ENCODE measurements around the gene NF1. TPM values are rescaled to one million over a fixed set of nuclear protein-coding genes. Genes with fewer than 3 reads are reported as not detected.
A peak's percentile ranks its signal among the peaks of the same experiment; 100 is the strongest.
"Not testable (repeated sequence)": the region's sequence is repeated elsewhere in the genome, so short reads cannot be mapped to it uniquely, and the experiment has no call there.

NF1 gene
- total RNA-seq, 1 donor from 2014 or later: 28.5 TPM

GRCh38 chr17:31095236-31096105 lies 694 bp downstream of the NF1 start:
- H3K27me3 Mint-ChIP-seq: no peaks in the 10 kb centered on the region
- intact Hi-C loops (cut with micrococcal nuclease): no loop called here
- H3K9me3 Mint-ChIP-seq: no peaks in the 10 kb centered on the region
- H3K36me3 Mint-ChIP-seq (ENCODE audit: low read depth): no peaks in the 10 kb centered on the region
- peak overlapping the region; percentile 94 for H3K4me3 Mint-ChIP-seq
- peak overlapping the region; percentile 88 for H3K27ac Mint-ChIP-seq
- peaks cover 16% of the 10 kb centered on the region for H3K4me1 Mint-ChIP-seq
- peak; percentile 74 for DNase-seq

GRCh38 chr17:31096106-31096436 lies 1.3 kb downstream of the NF1 start:
- Mint-ChIP-seq H3K9me3 (no peaks in the 10 kb centered on the region), H3K4me1 (peaks cover 16% of the 10 kb centered on the region), H3K27me3 (no peaks in the 10 kb centered on the region), H3K4me3 (peak overlapping the region; percentile 94), H3K36me3 (ENCODE audit: low read depth) (no peaks in the 10 kb centered on the region), H3K27ac (peak overlapping the region; percentile 88)
- no peak for DNase-seq
- intact Hi-C loops (cut with micrococcal nuclease): no loop called here

GRCh38 chr17:31099016-31099415 lies 4.2 kb downstream of the NF1 start:
- no peak for DNase-seq
- Mint-ChIP-seq H3K4me1 (peaks cover 11% of the 10 kb centered on the region), H3K4me3 (no peak overlapping the region), H3K27ac (no peak overlapping the region), H3K9me3 (no peaks in the 10 kb centered on the region), H3K36me3 (ENCODE audit: low read depth) (no peaks in the 10 kb centered on the region), H3K27me3 (no peaks in the 10 kb centered on the region)
- intact Hi-C loops (cut with micrococcal nuclease): no loop called here

- H3K9me3 Mint-ChIP-seq: no peaks in the 10 kb centered on the region
- H3K36me3 Mint-ChIP-seq (ENCODE audit: low read depth): no peaks in the 10 kb centered on the region
- DNase-seq: no peak
- no peaks in the 10 kb centered on the region for H3K27me3 Mint-ChIP-seq
- H3K4me1 Mint-ChIP-seq: peaks cover 7% of the 10 kb centered on the region
- intact Hi-C loops (cut with micrococcal nuclease): no loop called here
- H3K4me3 Mint-ChIP-seq: no peak overlapping the region
- no peak overlapping the region for H3K27ac Mint-ChIP-seq
Observed at GRCh38 chr17:31100840-31101459, 6.2 kb downstream of the NF1 start.

- Mint-ChIP-seq H3K4me1 (no peaks in the 10 kb centered on the region), H3K27ac (no peak overlapping the region), H3K27me3 (no peaks in the 10 kb centered on the region), H3K36me3 (ENCODE audit: low read depth) (no peaks in the 10 kb centered on the region), H3K4me3 (no peak overlapping the region), H3K9me3 (no peaks in the 10 kb centered on the region)
- intact Hi-C loops (cut with micrococcal nuclease): no loop called here
- DNase-seq: no peak
Observed at GRCh38 chr17:31101943-31102342, 7.2 kb downstream of the NF1 start.

- no peaks in the 10 kb centered on the region for H3K9me3 Mint-ChIP-seq
- H3K27ac Mint-ChIP-seq: no peak overlapping the region
- peaks cover under 1% of the 10 kb centered on the region for H3K4me1 Mint-ChIP-seq
- no peak overlapping the region for H3K4me3 Mint-ChIP-seq
- peaks cover 4% of the 10 kb centered on the region for H3K36me3 Mint-ChIP-seq (ENCODE audit: low read depth)
- DNase-seq: no peak
- H3K27me3 Mint-ChIP-seq: no peaks in the 10 kb centered on the region
- intact Hi-C loops (cut with micrococcal nuclease): no loop called here
Observed at GRCh38 chr17:31105991-31106390, 11.2 kb downstream of the NF1 start.

- intact Hi-C loops (cut with micrococcal nuclease): no loop called here
- peaks cover 9% of the 10 kb centered on the region for H3K4me1 Mint-ChIP-seq
- no peak for DNase-seq
- H3K27me3 Mint-ChIP-seq: no peaks in the 10 kb centered on the region
- peaks cover 4% of the 10 kb centered on the region for H3K36me3 Mint-ChIP-seq (ENCODE audit: low read depth)
- no peaks in the 10 kb centered on the region for H3K9me3 Mint-ChIP-seq
- H3K27ac Mint-ChIP-seq: no peak overlapping the region
- no peak overlapping the region for H3K4me3 Mint-ChIP-seq
Observed at GRCh38 chr17:31111183-31111582, 16.4 kb downstream of the NF1 start.

- Mint-ChIP-seq H3K36me3 (ENCODE audit: low read depth) (peaks cover 4% of the 10 kb centered on the region), H3K4me3 (no peak overlapping the region), H3K9me3 (no peaks in the 10 kb centered on the region), H3K27me3 (no peaks in the 10 kb centered on the region), H3K27ac (no peak overlapping the region), H3K4me1 (peaks cover 9% of the 10 kb centered on the region)
- DNase-seq: no peak
- intact Hi-C loops (cut with micrococcal nuclease): no loop called here
Observed at GRCh38 chr17:31112001-31112661, 17.4 kb downstream of the NF1 start.

GRCh38 chr17:31113368-31113767 lies 18.6 kb downstream of the NF1 start:
- H3K9me3 Mint-ChIP-seq; intact Hi-C loops (cut with micrococcal nuclease); H3K27me3 Mint-ChIP-seq; H3K36me3 Mint-ChIP-seq (ENCODE audit: low read depth); H3K4me1 Mint-ChIP-seq; H3K4me3 Mint-ChIP-seq; H3K27ac Mint-ChIP-seq: not testable (repeated sequence)
- peak; percentile 43 for DNase-seq

GRCh38 chr17:31113939-31114338 lies 19.2 kb downstream of the NF1 start:
- Mint-ChIP-seq H3K9me3 (no peaks in the 10 kb centered on the region), H3K4me3 (no peak overlapping the region), H3K27ac (no peak overlapping the region), H3K27me3 (no peaks in the 10 kb centered on the region), H3K36me3 (ENCODE audit: low read depth) (peaks cover 2% of the 10 kb centered on the region), H3K4me1 (peaks cover 9% of the 10 kb centered on the region)
- intact Hi-C loops (cut with micrococcal nuclease): no loop called here
- no peak for DNase-seq

- Mint-ChIP-seq H3K4me3 (no peak overlapping the region), H3K36me3 (ENCODE audit: low read depth) (no peaks in the 10 kb centered on the region), H3K27me3 (no peaks in the 10 kb centered on the region), H3K27ac (no peak overlapping the region), H3K4me1 (peaks cover 11% of the 10 kb centered on the region), H3K9me3 (no peaks in the 10 kb centered on the region)
- intact Hi-C loops (cut with micrococcal nuclease): no loop called here
- no peak for DNase-seq
Observed at GRCh38 chr17:31114956-31115555, 20.3 kb downstream of the NF1 start.

GRCh38 chr17:31116167-31116566 lies 21.4 kb downstream of the NF1 start:
- H3K4me3 Mint-ChIP-seq: no peak overlapping the region
- H3K27ac Mint-ChIP-seq: no peak overlapping the region
- DNase-seq: no peak
- intact Hi-C loops (cut with micrococcal nuclease): no loop called here
- peaks cover 8% of the 10 kb centered on the region for H3K4me1 Mint-ChIP-seq
- no peaks in the 10 kb centered on the region for H3K27me3 Mint-ChIP-seq
- H3K36me3 Mint-ChIP-seq (ENCODE audit: low read depth): no peaks in the 10 kb centered on the region
- H3K9me3 Mint-ChIP-seq: no peaks in the 10 kb centered on the region

- intact Hi-C loops (cut with micrococcal nuclease): no loop called here
- no peak overlapping the region for H3K27ac Mint-ChIP-seq
- no peak overlapping the region for H3K4me3 Mint-ChIP-seq
- no peak for DNase-seq
- no peaks in the 10 kb centered on the region for H3K36me3 Mint-ChIP-seq (ENCODE audit: low read depth)
- H3K4me1 Mint-ChIP-seq: peaks cover 2% of the 10 kb centered on the region
- no peaks in the 10 kb centered on the region for H3K27me3 Mint-ChIP-seq
- H3K9me3 Mint-ChIP-seq: no peaks in the 10 kb centered on the region
Observed at GRCh38 chr17:31122746-31123145, 28.0 kb downstream of the NF1 start.

GRCh38 chr17:31126318-31126717 lies 31.5 kb downstream of the NF1 start:
- no peak overlapping the region for H3K4me3 Mint-ChIP-seq
- H3K27ac Mint-ChIP-seq: no peak overlapping the region
- H3K36me3 Mint-ChIP-seq (ENCODE audit: low read depth): no peaks in the 10 kb centered on the region
- peaks cover 3% of the 10 kb centered on the region for H3K4me1 Mint-ChIP-seq
- no peak for DNase-seq
- H3K27me3 Mint-ChIP-seq: no peaks in the 10 kb centered on the region
- H3K9me3 Mint-ChIP-seq: no peaks in the 10 kb centered on the region
- intact Hi-C loops (cut with micrococcal nuclease): no loop called here
